Measurements from ENCODE around the gene NUDT16L1. TPM values are rescaled to one million over a fixed set of nuclear protein-coding genes. Genes with fewer than 3 reads are reported as not detected.
A peak's percentile ranks its signal among the peaks of the same experiment; 100 is the strongest.

The NUDT16L1 gene
- total and polyA plus RNA-seq, 2 of the 13 experiments (the other 11 are each of a cell fraction or from before 2014, with no cell fraction given): 28.0 to 40.5 TPM

GRCh38 chr16:4663777-4664465 lies 29.4 kb upstream of the NUDT16L1 start (continued):
- peak; percentile 50 to 59; a peak in 2 of 4 replicates for TF ChIP-seq EP300 (IDR thresholded peaks at IDR 0.05; ENCODE audit: low read depth in 2 of 2, low read length in 2 of 2)
- peak; percentile 85 for TF ChIP-seq EP300 (CRISPR knock-in tag; IDR thresholded peaks at IDR 0.05; ENCODE audit: borderline replicate concordance)
- peak; percentile 96; the same call in 1 of the 2 replicates for TF ChIP-seq ZNF232 (CRISPR knock-in tag; IDR thresholded peaks at IDR 0.05; ENCODE audit: borderline replicate concordance)
- peak; percentile 61; the same call in 1 of the 2 replicates for TF ChIP-seq STAT5B (CRISPR knock-in tag; IDR thresholded peaks at IDR 0.05)
- no peak for TF ChIP-seq HHEX (CRISPR knock-in tag; IDR thresholded peaks at IDR 0.05)
- peak; percentile 93; the same call in 1 of the 2 replicates for TF ChIP-seq PRMT3 (CRISPR knock-in tag; IDR thresholded peaks at IDR 0.05; ENCODE audit: borderline replicate concordance, low read depth)
- TF ChIP-seq HOXA3 (CRISPR knock-in tag; IDR thresholded peaks at IDR 0.05): peak; percentile 87
- TF ChIP-seq, protein P1, sequence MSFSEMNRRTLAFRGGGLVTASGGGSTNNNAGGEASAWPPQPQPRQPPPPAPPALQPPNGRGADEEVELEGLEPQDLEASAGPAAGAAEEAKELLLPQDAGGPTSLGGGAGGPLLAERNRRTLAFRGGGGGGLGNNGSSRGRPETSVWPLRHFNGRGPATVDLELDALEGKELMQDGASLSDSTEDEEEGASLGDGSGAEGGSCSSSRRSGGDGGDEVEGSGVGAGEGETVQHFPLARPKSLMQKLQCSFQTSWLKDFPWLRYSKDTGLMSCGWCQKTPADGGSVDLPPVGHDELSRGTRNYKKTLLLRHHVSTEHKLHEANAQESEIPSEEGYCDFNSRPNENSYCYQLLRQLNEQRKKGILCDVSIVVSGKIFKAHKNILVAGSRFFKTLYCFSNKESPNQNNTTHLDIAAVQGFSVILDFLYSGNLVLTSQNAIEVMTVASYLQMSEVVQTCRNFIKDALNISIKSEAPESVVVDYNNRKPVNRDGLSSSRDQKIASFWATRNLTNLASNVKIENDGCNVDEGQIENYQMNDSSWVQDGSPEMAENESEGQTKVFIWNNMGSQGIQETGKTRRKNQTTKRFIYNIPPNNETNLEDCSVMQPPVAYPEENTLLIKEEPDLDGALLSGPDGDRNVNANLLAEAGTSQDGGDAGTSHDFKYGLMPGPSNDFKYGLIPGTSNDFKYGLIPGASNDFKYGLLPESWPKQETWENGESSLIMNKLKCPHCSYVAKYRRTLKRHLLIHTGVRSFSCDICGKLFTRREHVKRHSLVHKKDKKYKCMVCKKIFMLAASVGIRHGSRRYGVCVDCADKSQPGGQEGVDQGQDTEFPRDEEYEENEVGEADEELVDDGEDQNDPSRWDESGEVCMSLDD (CRISPR knock-in tag; IDR thresholded peaks at IDR 0.05; ENCODE audit: borderline replicate concordance): peak; percentile 38; the same call in 1 of the 2 replicates
- TF ChIP-seq ZEB1 (IDR thresholded peaks at IDR 0.05; ENCODE audit: insufficient replicate concordance, low read depth): peak; percentile 74
- TF ChIP-seq, protein P2, sequence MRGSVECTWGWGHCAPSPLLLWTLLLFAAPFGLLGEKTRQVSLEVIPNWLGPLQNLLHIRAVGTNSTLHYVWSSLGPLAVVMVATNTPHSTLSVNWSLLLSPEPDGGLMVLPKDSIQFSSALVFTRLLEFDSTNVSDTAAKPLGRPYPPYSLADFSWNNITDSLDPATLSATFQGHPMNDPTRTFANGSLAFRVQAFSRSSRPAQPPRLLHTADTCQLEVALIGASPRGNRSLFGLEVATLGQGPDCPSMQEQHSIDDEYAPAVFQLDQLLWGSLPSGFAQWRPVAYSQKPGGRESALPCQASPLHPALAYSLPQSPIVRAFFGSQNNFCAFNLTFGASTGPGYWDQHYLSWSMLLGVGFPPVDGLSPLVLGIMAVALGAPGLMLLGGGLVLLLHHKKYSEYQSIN (CRISPR knock-in tag; IDR thresholded peaks at IDR 0.05; ENCODE audit: borderline replicate concordance): peak; percentile 68; the same call in 1 of the 2 replicates
- TF ChIP-seq MTA3 (CRISPR knock-in tag; IDR thresholded peaks at IDR 0.05): no peak
- no peak for TF ChIP-seq SIN3B (IDR thresholded peaks at IDR 0.05; ENCODE audit: low read length)
- TF ChIP-seq, protein P3, sequence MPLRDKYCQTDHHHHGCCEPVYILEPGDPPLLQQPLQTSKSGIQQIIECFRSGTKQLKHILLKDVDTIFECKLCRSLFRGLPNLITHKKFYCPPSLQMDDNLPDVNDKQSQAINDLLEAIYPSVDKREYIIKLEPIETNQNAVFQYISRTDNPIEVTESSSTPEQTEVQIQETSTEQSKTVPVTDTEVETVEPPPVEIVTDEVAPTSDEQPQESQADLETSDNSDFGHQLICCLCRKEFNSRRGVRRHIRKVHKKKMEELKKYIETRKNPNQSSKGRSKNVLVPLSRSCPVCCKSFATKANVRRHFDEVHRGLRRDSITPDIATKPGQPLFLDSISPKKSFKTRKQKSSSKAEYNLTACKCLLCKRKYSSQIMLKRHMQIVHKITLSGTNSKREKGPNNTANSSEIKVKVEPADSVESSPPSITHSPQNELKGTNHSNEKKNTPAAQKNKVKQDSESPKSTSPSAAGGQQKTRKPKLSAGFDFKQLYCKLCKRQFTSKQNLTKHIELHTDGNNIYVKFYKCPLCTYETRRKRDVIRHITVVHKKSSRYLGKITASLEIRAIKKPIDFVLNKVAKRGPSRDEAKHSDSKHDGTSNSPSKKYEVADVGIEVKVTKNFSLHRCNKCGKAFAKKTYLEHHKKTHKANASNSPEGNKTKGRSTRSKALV (CRISPR knock-in tag; IDR thresholded peaks at IDR 0.05): peak; percentile 94
- TF ChIP-seq ATF7-NPFF (CRISPR knock-in tag; IDR thresholded peaks at IDR 0.05; ENCODE audit: low read depth): no peak; the same call in 1 of the 2 replicates
- peak; percentile 51; the same call in 1 of the 2 replicates for TF ChIP-seq TAF1 (CRISPR knock-in tag; IDR thresholded peaks at IDR 0.05)
- TF ChIP-seq KLF11 (CRISPR knock-in tag; IDR thresholded peaks at IDR 0.05): peak; percentile 48; the same call in 1 of the 2 replicates
- TF ChIP-seq ATF7 (IDR thresholded peaks at IDR 0.05): no peak
- peak; percentile 86; the same call in 1 of the 2 replicates for TF ChIP-seq ATF7 (CRISPR knock-in tag; IDR thresholded peaks at IDR 0.05)
- TF ChIP-seq ZNF749 (CRISPR knock-in tag; IDR thresholded peaks at IDR 0.05; ENCODE audit: borderline replicate concordance): peak; percentile 89
- TF ChIP-seq DMAP1 (CRISPR knock-in tag; IDR thresholded peaks at IDR 0.05): peak; percentile 97
- TF ChIP-seq ZNF274 (CRISPR knock-in tag; IDR thresholded peaks at IDR 0.05): peak; percentile 98
- no peak for TF ChIP-seq ZNF569 (CRISPR knock-in tag; IDR thresholded peaks at IDR 0.05; ENCODE audit: borderline replicate concordance)
- TF ChIP-seq HDAC2 (CRISPR knock-in tag; IDR thresholded peaks at IDR 0.05): peak; percentile 79
- TF ChIP-seq FLYWCH1 (CRISPR knock-in tag; IDR thresholded peaks at IDR 0.05): no peak
- no peak for TF ChIP-seq GTF3A (CRISPR knock-in tag; conservative IDR thresholded peaks at IDR 0.05)
- peak; percentile 87 for TF ChIP-seq ETV5 (CRISPR knock-in tag; IDR thresholded peaks at IDR 0.05; ENCODE audit: borderline replicate concordance)

Data from HepG2 (cell line).